Peyer's patch (tissue), 4 donors: ENCODE measurements around the gene ABCD3.

Source experiments
- POLR2A ChIP-seq, 2 donors: fragments of 450-650 bp; IDR thresholded peaks; one replicate each; pipeline ENCODE4 v1.5.1; 2017; ENCODE audit warnings: antibody characterized with exemption in 2 of 2, mild to moderate bottlenecking in 2 of 2, moderate library complexity in 2 of 2
- TF ChIP-seq, protein P1 (sequence below), 6 experiments: fragments of 450-650 bp in 4 of 6; fragments of 200-600 bp in 2 of 6; sonication (generic) in 1 of 6; IDR thresholded peaks; one replicate each; pipeline ENCODE4 v1.5.1; 2017 to 2019; ENCODE audit warnings: antibody characterized with exemption in 6 of 6, mild to moderate bottlenecking in 3 of 6, moderate library complexity in 1 of 6

DNA sequence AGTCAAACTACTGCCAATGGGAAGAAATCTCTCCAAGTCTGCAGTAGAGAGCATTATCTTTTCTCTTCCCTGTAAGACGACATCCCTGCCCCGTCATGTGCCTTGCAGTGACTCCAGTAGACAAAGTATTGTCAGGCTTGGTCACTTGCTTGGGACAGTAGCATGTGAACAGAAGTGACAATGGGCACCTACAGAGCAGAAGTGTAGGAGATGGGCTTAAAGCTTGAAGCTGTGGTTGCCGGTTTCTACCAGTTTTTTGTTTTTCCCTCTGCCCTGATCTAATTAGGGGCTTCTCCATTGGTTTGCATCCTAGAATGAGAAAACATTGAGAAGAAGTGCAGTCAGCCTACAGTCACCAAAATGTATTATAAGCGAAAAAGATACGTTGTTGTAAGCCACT lies 110.6 kb downstream of the ABCD3 start:
- no peak for TF ChIP-seq POLR2A (IDR thresholded peaks at IDR 0.05)
- TF ChIP-seq, protein P1, sequence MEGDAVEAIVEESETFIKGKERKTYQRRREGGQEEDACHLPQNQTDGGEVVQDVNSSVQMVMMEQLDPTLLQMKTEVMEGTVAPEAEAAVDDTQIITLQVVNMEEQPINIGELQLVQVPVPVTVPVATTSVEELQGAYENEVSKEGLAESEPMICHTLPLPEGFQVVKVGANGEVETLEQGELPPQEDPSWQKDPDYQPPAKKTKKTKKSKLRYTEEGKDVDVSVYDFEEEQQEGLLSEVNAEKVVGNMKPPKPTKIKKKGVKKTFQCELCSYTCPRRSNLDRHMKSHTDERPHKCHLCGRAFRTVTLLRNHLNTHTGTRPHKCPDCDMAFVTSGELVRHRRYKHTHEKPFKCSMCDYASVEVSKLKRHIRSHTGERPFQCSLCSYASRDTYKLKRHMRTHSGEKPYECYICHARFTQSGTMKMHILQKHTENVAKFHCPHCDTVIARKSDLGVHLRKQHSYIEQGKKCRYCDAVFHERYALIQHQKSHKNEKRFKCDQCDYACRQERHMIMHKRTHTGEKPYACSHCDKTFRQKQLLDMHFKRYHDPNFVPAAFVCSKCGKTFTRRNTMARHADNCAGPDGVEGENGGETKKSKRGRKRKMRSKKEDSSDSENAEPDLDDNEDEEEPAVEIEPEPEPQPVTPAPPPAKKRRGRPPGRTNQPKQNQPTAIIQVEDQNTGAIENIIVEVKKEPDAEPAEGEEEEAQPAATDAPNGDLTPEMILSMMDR (IDR thresholded peaks at IDR 0.05), result no peak
